IMR-90 (cell line): ENCODE data around the gene EGR2. TPM values are rescaled to one million over a fixed set of nuclear protein-coding genes. Genes with fewer than 3 reads are reported as not detected.

Source experiments
- ATAC-seq: fragments of 200-7000 bp; cut with Tn5 transposase; 2 replicates; pipeline ENCODE4 v1.9.1; 2020; ENCODE audit warnings: low read depth, mild to moderate bottlenecking, moderate library complexity
- BruUV-seq: library from RNA; stranded (reverse); fragments of 400-500 nt; replicated peaks from 2 replicates; lab custom pipeline; 2021; lab: Mats Ljungman, UMichigan
- CTCF ChIA-PET: fragments of 300-600 bp; formaldehyde crosslinking; extraction: SDS; loops from one replicate; lab custom pipeline; 2021; ENCODE audit warnings: antibody characterized with exemption; lab: Yijun Ruan, JAX
- POLR2A ChIA-PET: fragments of 300-600 bp; sonication (Branson Sonifier 250); formaldehyde crosslinking; loops from one replicate; lab custom pipeline; 2022; ENCODE audit warnings: antibody characterized with exemption; ENCODE audit not compliant: unreplicated experiment; lab: Charles Lee
- DNase-seq: peaks from one replicate; pipeline ENCODE4 v3.0.0; 2013
- H2AFZ ChIP-seq: replicated peaks from 2 replicates; pipeline ENCODE3; 2013; ENCODE audit warnings: low read length, mild to moderate bottlenecking; ENCODE audit not compliant: poor library complexity
- H2AK5ac ChIP-seq: 2 replicates; pipeline ENCODE4 v1.6.1; 2013; ENCODE audit warnings: low read depth, low read length, inconsistent platforms
- H2AK9ac ChIP-seq: replicated peaks from 2 replicates; pipeline ENCODE3; 2013; ENCODE audit warnings: mild to moderate bottlenecking, low read depth, low read length, moderate library complexity; ENCODE audit not compliant: poor library complexity
- H2BK120ac ChIP-seq: 2 replicates; pipeline ENCODE4 v1.6.1; 2013; ENCODE audit warnings: low read depth, low read length, inconsistent platforms
- H2BK15ac ChIP-seq: 3 replicates; pipeline ENCODE4 v1.6.1; 2013; ENCODE audit warnings: low read depth, low read length, inconsistent platforms
- H2BK20ac ChIP-seq: 2 replicates; pipeline ENCODE4 v1.6.1; 2013; ENCODE audit warnings: low read depth, mild to moderate bottlenecking, inconsistent platforms, low read length, moderate library complexity
- H2BK5ac ChIP-seq: 2 replicates; pipeline ENCODE4 v1.6.1; 2013; ENCODE audit warnings: mild to moderate bottlenecking, low read depth, low read length, inconsistent platforms; ENCODE audit not compliant: poor library complexity, severe bottlenecking
- H3K14ac ChIP-seq: replicated peaks from 2 replicates; pipeline ENCODE4 v1.6.1; 2013; ENCODE audit warnings: low read depth, low read length, inconsistent platforms
- H3K18ac ChIP-seq: 2 replicates; pipeline ENCODE4 v1.6.1; 2013; ENCODE audit warnings: low read depth, low read length, control low read depth
- H3K23ac ChIP-seq: 2 replicates; pipeline ENCODE4 v1.6.1; 2013; ENCODE audit warnings: low read depth, low read length, inconsistent platforms
- H3K27ac ChIP-seq: 2 replicates; pipeline ENCODE4 v1.5.1; 2013; ENCODE audit warnings: mild to moderate bottlenecking, control low read depth, low read length; ENCODE audit not compliant: insufficient read depth
- H3K27me3 ChIP-seq: 2 replicates; pipeline ENCODE4 v1.6.1; 2013; ENCODE audit warnings: low read length; ENCODE audit not compliant: control insufficient read depth, insufficient read depth
- H3K36me3 ChIP-seq: 2 replicates; pipeline ENCODE4 v1.6.1; 2013; ENCODE audit warnings: low read length, mixed read lengths; ENCODE audit not compliant: control insufficient read depth, insufficient read depth
- H3K4ac ChIP-seq: 2 replicates; pipeline ENCODE4 v1.6.1; 2013; ENCODE audit warnings: low read depth, low read length, inconsistent platforms
- H3K4me1 ChIP-seq: 2 replicates; pipeline ENCODE4 v1.6.1; 2013; ENCODE audit warnings: low read length, mixed read lengths; ENCODE audit not compliant: control insufficient read depth, insufficient read depth
- H3K4me2 ChIP-seq: 2 replicates; pipeline ENCODE4 v1.6.1; 2013; ENCODE audit warnings: low read depth, mild to moderate bottlenecking, control low read depth, low read length, moderate library complexity
- H3K4me3 ChIP-seq: 2 replicates; pipeline ENCODE4 v1.5.1; 2013; ENCODE audit warnings: low read depth, mild to moderate bottlenecking, control low read depth, low read length, moderate library complexity; ENCODE audit not compliant: insufficient read depth
- H3K56ac ChIP-seq: 2 replicates; pipeline ENCODE4 v1.6.1; 2013; ENCODE audit warnings: low read length, inconsistent platforms; ENCODE audit not compliant: insufficient read depth; ENCODE audit errors: extremely low read depth
- H3K79me1 ChIP-seq, 2 experiments: 2 replicates each; pipeline ENCODE4 v1.6.1; 2013; ENCODE audit warnings: low read length in 2 of 2, inconsistent platforms in 1 of 2, low read depth in 1 of 2
- H3K9ac ChIP-seq: 2 replicates; pipeline ENCODE4 v1.6.1; 2013; ENCODE audit warnings: low read depth, low read length, control low read depth
- H3K9me1 ChIP-seq: 2 replicates; pipeline ENCODE4 v1.6.1; 2013; ENCODE audit warnings: low read length, inconsistent platforms; ENCODE audit not compliant: insufficient read depth
- H3K9me3 ChIP-seq: 2 replicates; pipeline ENCODE4 v1.6.1; 2013; ENCODE audit warnings: low read length; ENCODE audit not compliant: control insufficient read depth, insufficient read depth
- H4K20me1 ChIP-seq: 2 replicates; pipeline ENCODE4 v1.6.1; 2013; ENCODE audit warnings: low read length, inconsistent platforms; ENCODE audit not compliant: insufficient read depth
- H4K5ac ChIP-seq: 2 replicates; pipeline ENCODE4 v1.6.1; 2013; ENCODE audit warnings: mild to moderate bottlenecking, low read depth, low read length, control low read depth
- H4K8ac ChIP-seq, 2 experiments: 2 replicates each; pipeline ENCODE4 v1.6.1; 2013; ENCODE audit warnings: low read depth in 2 of 2, low read length in 2 of 2, control low read depth in 1 of 2, inconsistent platforms in 1 of 2
- H4K91ac ChIP-seq: 2 replicates; pipeline ENCODE4 v1.6.1; 2013; ENCODE audit warnings: low read depth, low read length, inconsistent platforms; ENCODE audit not compliant: insufficient read depth
- BHLHE40 ChIP-seq: fragments of 150-350 bp; IDR thresholded peaks from 2 replicates; pipeline ENCODE4 v1.6.1; 2016; ENCODE audit warnings: mild to moderate bottlenecking, low read depth, low read length
- CEBPB ChIP-seq: IDR thresholded peaks from 2 replicates; pipeline ENCODE4 v1.6.1; 2012; ENCODE audit warnings: low read depth, low read length, improper control_type of control experiment
- CHD1 ChIP-seq: IDR thresholded peaks from 2 replicates; pipeline ENCODE4 v1.6.1; 2012; ENCODE audit warnings: low read depth, low read length, improper control_type of control experiment
- CTCF ChIP-seq: conservative IDR thresholded peaks from 2 replicates; pipeline ENCODE4 v1.5.1; 2012; ENCODE audit warnings: mild to moderate bottlenecking, low read depth, low read length, improper control_type of control experiment
- FOS ChIP-seq: fragments of 150-350 bp; IDR thresholded peaks from 2 replicates; pipeline ENCODE4 v1.6.1; 2016; ENCODE audit warnings: low read depth, low read length
- MAFK ChIP-seq: IDR thresholded peaks from 2 replicates; pipeline ENCODE4 v1.6.1; 2012; ENCODE audit warnings: low read depth, low read length, improper control_type of control experiment
- MAZ ChIP-seq: IDR thresholded peaks from 2 replicates; pipeline ENCODE4 v1.6.1; 2012; ENCODE audit warnings: low read depth, mild to moderate bottlenecking, low read length, improper control_type of control experiment, moderate library complexity, borderline replicate concordance
- MXI1 ChIP-seq: IDR thresholded peaks from 2 replicates; pipeline ENCODE4 v1.6.1; 2012; ENCODE audit warnings: low read depth, mild to moderate bottlenecking, low read length, moderate library complexity, borderline replicate concordance
- NFE2L2 ChIP-seq: fragments of 150-350 bp; IDR thresholded peaks from 2 replicates; pipeline ENCODE4 v1.6.1; 2016; ENCODE audit warnings: low read depth, mild to moderate bottlenecking, low read length
- POLR2A ChIP-seq: IDR thresholded peaks from 2 replicates; pipeline ENCODE4 v1.6.1; 2012; ENCODE audit warnings: mild to moderate bottlenecking, low read depth, low read length
- RAD21 ChIP-seq: IDR thresholded peaks from 2 replicates; pipeline ENCODE4 v1.6.1; 2012; ENCODE audit warnings: low read length, improper control_type of control experiment
- RCOR1 ChIP-seq: IDR thresholded peaks from 2 replicates; pipeline ENCODE4 v1.6.1; 2012; ENCODE audit warnings: mild to moderate bottlenecking, low read length, improper control_type of control experiment; ENCODE audit not compliant: insufficient replicate concordance
- RFX5 ChIP-seq: IDR thresholded peaks from 2 replicates; pipeline ENCODE4 v1.8.0; 2012; ENCODE audit warnings: low read depth, mild to moderate bottlenecking, low read length, moderate library complexity
- SMC3 ChIP-seq: fragments of 150-350 bp; IDR thresholded peaks from 2 replicates; pipeline ENCODE4 v1.6.1; 2016; ENCODE audit warnings: low read depth, mild to moderate bottlenecking, antibody characterized with exemption, low read length, moderate library complexity
- USF2 ChIP-seq: fragments of 150-350 bp; IDR thresholded peaks from 2 replicates; pipeline ENCODE4 v1.6.1; 2017; ENCODE audit warnings: mild to moderate bottlenecking, antibody characterized with exemption, low read length, low read depth
- WGBS, 2 experiments: methylation state at CpG; one replicate each; pipeline versions ENCODE4 v1.1.5 to v1.1.7; 2013; ENCODE audit warnings: missing lambda C conversion rate in 2 of 2; ENCODE audit not compliant: insufficient read length in 1 of 2; ENCODE audit errors: extremely low coverage in 2 of 2; 5-methylcytosine and 5-hydroxymethylcytosine counted together
- dilution Hi-C: fragments of 300-500 bp; cut with HindIII; formaldehyde crosslinking; loops from one replicate; pipeline ENCODE4 v1.14.3; 2018; ENCODE audit warnings: low sequenced_read_pairs; ENCODE audit not compliant: unreplicated experiment
- in situ Hi-C: fragments of 300-500 bp; cut with MboI; formaldehyde crosslinking; loops from 3 replicates; pipeline ENCODE4 v1.14.3; 2019; ENCODE audit warnings: low sequenced_read_pairs, inconsistent platforms, mixed read lengths
- intact Hi-C: fragments of 100-400 bp; cut with micrococcal nuclease; formaldehyde crosslinking; loops from 2 replicates; pipeline ENCODE4 v1.10.0; 2022
- polyA plus RNA-seq, 3 experiments: library from polyadenylated mRNA; depleted of rRNA; stranded (reverse); fragments of >200 nt; gene quantifications; 2 replicates each; pipeline ENCODE4 v1.2.3, GENCODE V29; 2012; ENCODE audit warnings: low replicate concordance in 1 of 3
- total RNA-seq: library from RNA; depleted of rRNA; stranded (reverse); fragments of >200 nt; gene quantifications from 2 replicates; pipeline ENCODE4 v1.2.3, GENCODE V29; 2012
- TF ChIP-seq, protein P1 (sequence below): fragments of 150-350 bp; IDR thresholded peaks from 2 replicates; pipeline ENCODE4 v1.6.1; 2016; ENCODE audit warnings: low read depth, mild to moderate bottlenecking, low read length, moderate library complexity, borderline replicate concordance

The EGR2 gene
- total and polyA plus RNA-seq, 2 of the 4 experiments (the other 2 are of a cell fraction), result 0.36 to 1.2 TPM

- no TSS peak for BruUV-seq
- WGBS, 2 experiments, result 94% methylated on average over 3 of the region's 4 CpGs; no CpG with 5 or more reads in 1 of the 2 experiments
- no peak overlapping the region for H4K8ac ChIP-seq
- CTCF ChIA-PET, result no interaction called here
- H3K9me3 ChIP-seq, result no peaks in the 10 kb centered on the region
- H3K56ac ChIP-seq, result no peak overlapping the region
- H3K27me3 ChIP-seq, result peaks cover 14% of the 10 kb centered on the region
- in situ Hi-C loops, result no loop called here
- no peak overlapping the region for H3K9ac ChIP-seq
- intact Hi-C loops, result no loop called here
- H3K36me3 ChIP-seq, result no peaks in the 10 kb centered on the region
- H3K4me3 ChIP-seq, result no peak overlapping the region
- H3K14ac ChIP-seq, result no peak overlapping the region
- POLR2A ChIA-PET, result interaction anchor here (0.5 kb wide), 1 partner anchor 266 kb away, joined by 4 read pairs; no protein-coding TSS in a partner anchor
- no peaks in the 10 kb centered on the region for H3K9me1 ChIP-seq
- no peak overlapping the region for H4K5ac ChIP-seq
- H2AFZ ChIP-seq, result no peak overlapping the region
- no peak for TF ChIP-seq RFX5
- TF ChIP-seq BHLHE40, result no peak
- no peak for TF ChIP-seq FOS
- TF ChIP-seq CHD1, result no peak
- TF ChIP-seq RAD21, result no peak
- TF ChIP-seq MXI1, result no peak
- TF ChIP-seq CTCF, result no peak
- TF ChIP-seq MAZ, result no peak
- TF ChIP-seq MAFK, result no peak
- TF ChIP-seq SMC3, result no peak
- no peak for TF ChIP-seq POLR2A
- TF ChIP-seq, protein P1, sequence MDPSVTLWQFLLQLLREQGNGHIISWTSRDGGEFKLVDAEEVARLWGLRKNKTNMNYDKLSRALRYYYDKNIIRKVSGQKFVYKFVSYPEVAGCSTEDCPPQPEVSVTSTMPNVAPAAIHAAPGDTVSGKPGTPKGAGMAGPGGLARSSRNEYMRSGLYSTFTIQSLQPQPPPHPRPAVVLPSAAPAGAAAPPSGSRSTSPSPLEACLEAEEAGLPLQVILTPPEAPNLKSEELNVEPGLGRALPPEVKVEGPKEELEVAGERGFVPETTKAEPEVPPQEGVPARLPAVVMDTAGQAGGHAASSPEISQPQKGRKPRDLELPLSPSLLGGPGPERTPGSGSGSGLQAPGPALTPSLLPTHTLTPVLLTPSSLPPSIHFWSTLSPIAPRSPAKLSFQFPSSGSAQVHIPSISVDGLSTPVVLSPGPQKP, result no peak
- no peak for TF ChIP-seq RCOR1
- no peak for TF ChIP-seq CEBPB
- no peak for TF ChIP-seq USF2
- TF ChIP-seq NFE2L2, result no peak
- H2AK9ac ChIP-seq, result no peak overlapping the region
- DNase-seq (no peak), ATAC-seq (no peak)
- H2BK20ac ChIP-seq, result no peak overlapping the region
- no peak overlapping the region for H3K4me2 ChIP-seq
- no peak overlapping the region for H2AK5ac ChIP-seq
- H2BK15ac ChIP-seq, result no peak overlapping the region
- no peak overlapping the region for H2BK120ac ChIP-seq
- no peak overlapping the region for H3K18ac ChIP-seq
- H4K20me1 ChIP-seq, result no peaks in the 10 kb centered on the region
- H2BK5ac ChIP-seq, result no peak overlapping the region
- no peak overlapping the region for H4K91ac ChIP-seq
- no peak overlapping the region for H3K27ac ChIP-seq
- H3K4me1 ChIP-seq, result 0 out of 2 replicates have a peak, but pooled peaks cover 1% of the 10 kb centered on the region
- no peak overlapping the region for H3K23ac ChIP-seq
- dilution Hi-C loops, result no loop called here
- H3K4ac ChIP-seq, result no peak overlapping the region
- no peaks in the 10 kb centered on the region for H3K79me1 ChIP-seq
These were observed 14.5 kb upstream of the EGR2 start for GRCh38 chr10:62830679-62831078.
